Right renal pelvis (tissue), 4 donors: ENCODE results near the gene CHST3. TPM values are rescaled to one million over a fixed set of nuclear protein-coding genes. Genes with fewer than 3 reads are reported as not detected.
"Not testable (repeated sequence)": the region's sequence is repeated elsewhere in the genome, so short reads cannot be mapped to it uniquely, and the experiment has no call there.

Source experiments
- DNase-seq, 4 donors: peaks; one replicate each; pipeline ENCODE4 v3.0.0-alpha.2; 2013; ENCODE audit warnings: low read depth in 4 of 4, low spot score in 3 of 4, missing footprints in 1 of 4
- polyA plus RNA-seq, 4 donors: library from polyadenylated mRNA; unstranded; fragments of 120-200 nt; gene quantifications; one replicate each; pipeline ENCODE4 v1.2.1, GENCODE V29; 2013; ENCODE audit not compliant: insufficient read length in 4 of 4

The CHST3 gene
- polyA plus RNA-seq, 4 donors = 18.3 to 20.0 (median 19.4) TPM

GRCh38 chr10:71972746-71973695 is 8.8 kb downstream of the CHST3 start:
- no peak for DNase-seq

DNA sequence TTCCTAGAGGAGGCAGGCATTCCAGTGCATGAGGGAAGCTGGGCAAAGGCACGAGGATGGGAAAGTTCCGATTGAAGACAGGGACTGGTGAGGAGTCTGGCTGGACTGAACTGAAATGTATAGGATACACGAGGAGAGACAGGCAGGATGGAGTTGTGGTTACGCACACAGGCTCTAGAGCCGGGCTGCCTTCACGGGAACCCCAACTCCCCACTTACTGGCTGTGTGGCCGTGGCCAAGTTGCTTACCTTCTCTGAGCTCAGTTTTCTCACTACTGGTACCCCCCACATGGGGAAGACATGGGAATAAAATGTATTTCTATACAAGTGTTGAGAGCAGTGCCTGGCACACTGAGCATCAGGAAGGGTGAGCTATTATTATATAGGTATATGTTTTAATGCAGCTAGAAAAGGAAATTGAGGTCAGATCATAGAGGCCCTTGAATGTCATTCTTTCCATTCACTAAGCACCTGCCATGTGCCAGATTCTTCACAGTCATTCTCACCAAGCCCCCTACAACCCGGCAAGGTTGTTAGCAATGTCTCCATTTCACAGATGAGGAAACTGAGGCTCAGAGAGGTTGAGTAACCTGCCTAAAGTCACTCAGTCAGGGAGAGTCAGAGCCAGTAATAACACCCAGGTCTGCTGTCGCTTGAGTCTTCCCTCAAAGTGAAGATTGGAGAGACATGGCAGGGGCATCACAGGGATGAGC is 9.7 kb downstream of the CHST3 start:
- no peak for DNase-seq

DNA sequence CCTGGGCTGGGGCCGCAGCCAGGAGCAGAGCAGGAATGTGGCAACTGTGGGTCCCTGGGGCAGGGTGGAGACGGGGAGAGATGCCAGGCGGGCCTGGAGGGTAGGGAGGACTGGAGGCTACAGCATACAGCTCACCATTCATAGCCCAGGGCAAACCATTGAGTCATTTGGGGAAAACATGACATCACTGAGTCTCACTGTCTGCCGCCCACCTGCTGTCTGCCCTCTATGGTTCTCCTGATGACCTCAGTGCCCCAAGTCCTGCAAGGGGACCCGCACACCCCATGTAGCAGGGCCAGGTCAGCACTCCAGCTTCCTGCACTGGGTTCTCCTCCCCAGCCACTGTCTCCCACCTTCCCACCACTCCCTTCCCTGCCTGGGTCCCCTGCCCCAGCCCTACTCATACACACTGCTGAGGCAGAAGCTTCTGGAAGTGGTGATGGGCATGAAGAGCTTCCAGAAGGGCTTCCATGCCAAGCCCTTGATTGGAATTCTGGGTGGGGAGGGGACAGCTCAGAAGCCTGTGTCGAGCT is 10.4 kb downstream of the CHST3 start:
- no peak for DNase-seq

DNA sequence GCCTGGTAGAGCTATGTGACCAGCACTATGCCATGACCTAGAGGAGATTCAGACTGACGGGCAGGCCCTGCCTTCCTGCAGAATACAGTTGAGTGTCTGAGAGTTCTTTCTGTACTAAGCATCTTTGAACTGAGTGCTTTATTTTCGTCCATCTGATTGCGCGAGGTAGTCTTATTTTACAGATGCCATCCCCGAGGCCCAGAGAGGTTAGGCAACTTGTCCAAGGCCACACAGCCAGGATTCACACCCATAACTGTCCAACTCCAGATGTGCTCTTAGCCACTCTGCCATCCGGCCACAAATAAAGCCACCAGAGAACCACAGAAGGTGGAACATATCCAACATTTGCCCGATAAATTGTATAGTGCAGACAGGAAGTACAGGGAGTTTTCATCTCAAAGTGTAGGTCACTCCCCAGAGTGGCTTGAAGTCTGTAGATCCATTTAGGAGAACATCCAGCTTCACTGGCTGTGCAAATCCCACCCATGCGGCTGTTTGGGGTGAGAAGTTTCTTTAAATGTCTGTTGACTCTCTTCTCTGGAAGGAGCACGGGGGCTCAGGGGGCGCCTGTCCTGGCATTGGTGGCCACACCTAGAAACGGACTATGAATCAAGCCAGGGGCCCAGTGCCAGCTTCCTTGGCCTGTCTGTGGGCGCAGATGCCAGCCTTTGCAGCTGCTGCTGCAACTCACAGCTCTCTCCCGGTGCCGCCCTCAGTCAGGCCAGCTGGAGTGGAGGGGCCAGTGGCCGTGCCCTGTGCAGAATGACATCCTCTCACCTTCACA is 11.1 kb downstream of the CHST3 start:
- DNase-seq = no peak

GRCh38 chr10:71975871-71976725 is 11.9 kb downstream of the CHST3 start:
- DNase-seq = no peak

- not testable (repeated sequence) for DNase-seq
These were observed 13.4 kb downstream of the CHST3 start for GRCh38 chr10:71977614-71977903.

- no peak for DNase-seq
These were observed 14.3 kb downstream of the CHST3 start for GRCh38 chr10:71978476-71978875.

DNA sequence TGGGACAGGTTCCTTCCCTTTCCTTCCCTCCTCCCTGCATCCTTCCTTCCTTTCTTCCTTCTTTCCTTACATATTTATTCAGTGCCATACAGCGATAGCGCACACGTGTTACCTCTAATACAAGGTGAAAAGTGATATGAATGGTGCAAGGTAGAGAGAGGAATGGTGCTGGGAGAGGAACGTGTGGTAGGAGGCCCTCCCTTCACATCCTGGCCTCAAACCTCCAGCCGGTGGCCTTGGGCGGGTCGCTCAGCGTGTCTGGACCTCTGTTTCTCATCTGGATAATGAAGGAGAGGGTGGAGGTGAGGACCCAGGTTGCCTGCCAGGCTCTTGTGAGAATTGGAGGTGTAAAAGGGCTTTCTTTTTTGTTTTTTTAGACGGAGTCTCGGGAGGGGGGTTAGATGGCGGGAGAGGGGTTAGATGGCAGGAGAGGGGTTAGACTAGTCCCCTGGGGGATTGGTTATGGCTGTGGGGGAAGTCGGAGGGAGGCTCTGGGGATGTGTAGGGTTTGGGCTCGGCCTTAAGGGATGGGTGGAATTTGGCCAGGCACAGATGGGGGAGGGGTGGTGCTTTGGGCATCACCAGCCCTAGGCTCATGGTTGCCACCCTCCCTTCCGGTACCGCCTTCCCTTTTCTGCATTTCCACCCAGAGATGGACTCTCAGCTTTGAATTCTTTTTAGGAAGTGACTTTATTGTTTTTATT is 14.9 kb downstream of the CHST3 start:
- DNase-seq = no peak

DNA sequence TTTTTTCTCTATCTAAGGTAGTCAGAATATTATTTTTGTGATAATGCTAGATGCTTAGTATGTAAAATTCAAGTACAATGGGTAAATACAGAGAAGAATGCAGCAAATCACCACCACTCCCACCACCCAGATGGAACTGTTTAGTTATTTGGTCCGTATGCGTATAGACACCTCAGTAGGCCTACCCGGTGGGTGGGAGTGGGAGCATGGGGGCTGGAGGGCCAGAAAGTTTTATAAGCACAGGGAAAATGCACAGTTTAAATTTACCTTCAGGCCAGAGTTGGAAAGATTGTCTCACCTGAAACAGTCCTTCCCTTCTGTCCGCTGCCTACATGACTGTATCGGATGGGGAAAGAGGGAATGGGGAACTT is 15.5 kb downstream of the CHST3 start:
- DNase-seq = no peak

- DNase-seq = no peak
These were observed 16.2 kb downstream of the CHST3 start for GRCh38 chr10:71980181-71981014.

DNA sequence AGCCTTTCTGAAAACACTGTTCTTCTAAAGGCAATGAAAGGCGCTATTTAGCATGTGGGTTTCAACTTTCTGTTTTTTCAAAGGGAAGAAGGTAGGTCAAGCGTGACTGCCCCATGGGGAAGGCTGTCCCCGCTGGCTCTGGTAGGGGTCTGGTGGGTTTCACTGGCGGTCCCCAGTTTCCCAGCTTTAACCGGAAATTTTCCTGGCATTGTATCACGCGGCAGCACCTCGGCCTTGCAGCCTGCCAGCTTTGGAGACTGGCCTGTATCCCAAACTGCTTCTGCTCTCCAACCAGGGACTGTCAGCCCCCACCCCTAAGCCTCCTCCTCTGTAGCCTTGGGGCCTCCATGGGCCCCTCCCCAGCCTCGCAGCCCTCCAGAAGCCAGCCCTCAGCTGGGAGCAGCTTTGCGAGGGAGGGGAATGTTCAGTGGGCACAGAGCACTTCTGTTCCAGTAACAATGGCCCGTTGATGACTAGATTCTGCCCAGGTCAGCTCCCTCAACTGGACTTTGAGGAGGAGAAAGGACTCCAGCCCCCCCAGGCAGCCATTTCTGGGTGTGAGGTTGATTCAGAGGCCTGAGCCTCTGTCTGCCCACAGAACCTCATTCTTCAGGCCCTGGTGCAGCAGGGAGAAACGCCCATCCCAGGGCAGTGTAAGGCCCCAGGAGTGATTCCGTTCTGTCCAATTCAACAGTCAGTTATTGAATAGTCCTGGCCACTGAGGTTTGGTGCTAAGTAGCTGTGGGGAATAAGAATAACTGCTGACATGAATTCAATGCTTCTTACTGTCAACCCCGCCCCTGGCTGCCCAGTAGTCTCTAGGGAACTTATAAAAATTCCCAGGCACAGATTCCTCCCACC is 17.1 kb downstream of the CHST3 start:
- DNase-seq = no peak

DNA sequence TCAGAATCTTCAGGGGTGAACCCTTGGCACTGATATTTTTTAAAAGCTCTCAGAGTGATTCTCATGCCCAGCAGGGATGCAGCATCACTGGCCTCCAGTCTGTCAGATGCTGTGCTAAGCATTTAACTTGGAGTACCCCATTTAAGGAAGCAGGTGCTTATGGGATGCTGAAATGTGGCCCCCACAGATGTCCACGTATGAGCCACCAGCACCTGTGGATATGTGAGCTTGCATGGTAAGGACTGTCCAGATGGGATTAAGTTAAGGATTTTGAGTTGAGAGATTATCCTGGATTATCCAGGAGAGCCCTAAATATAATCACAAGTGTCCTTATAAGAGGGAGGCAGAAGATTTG is 17.7 kb downstream of the CHST3 start:
- no peak for DNase-seq

DNA sequence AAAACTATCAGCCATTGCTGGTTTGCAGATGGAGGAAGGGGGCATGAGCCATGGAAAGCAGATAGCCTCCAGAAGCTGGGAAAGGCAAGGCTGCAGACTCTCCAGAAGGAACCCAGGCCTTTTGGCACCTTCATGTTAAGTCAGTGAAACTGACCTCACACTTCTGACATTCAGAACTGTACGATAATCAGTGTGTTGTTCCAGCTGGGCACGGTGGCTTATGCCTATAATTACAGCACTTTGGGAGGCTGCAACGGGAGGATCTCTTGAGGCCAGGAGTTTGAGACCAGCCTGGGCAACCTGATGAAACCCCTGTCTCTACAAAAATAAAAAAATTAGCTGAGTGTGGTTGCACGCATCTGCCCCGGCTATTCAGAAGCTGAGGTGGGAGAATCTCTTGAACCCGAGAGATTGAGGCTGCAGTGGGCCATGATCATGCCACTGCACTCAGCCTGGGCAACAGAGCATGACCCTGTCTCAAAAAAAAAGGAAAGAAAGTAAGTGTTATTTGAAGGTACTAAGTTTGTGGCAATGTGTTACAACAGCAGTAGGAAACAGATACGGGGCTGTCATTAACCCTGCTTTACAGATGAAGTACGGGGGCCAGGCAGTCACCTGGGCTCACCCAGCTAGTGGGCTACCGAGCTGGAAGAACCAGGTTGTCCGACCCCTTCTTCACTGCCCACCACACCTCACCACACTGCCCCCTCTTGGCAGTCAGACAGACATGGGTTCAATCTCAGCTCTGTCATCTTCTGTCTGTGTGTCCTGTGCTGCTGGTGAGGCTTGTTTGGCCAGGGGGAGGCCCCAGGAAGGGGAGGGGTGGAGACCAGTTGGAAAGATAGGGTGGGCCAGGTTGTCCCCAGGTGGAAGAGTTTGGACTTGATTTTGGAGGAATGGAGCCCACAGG is 18.3 kb downstream of the CHST3 start:
- DNase-seq = no peak

GRCh38 chr10:71984126-71984808 is 20.1 kb downstream of the CHST3 start:
- no peak for DNase-seq

GRCh38 chr10:71984809-71985388 is 20.7 kb downstream of the CHST3 start:
- no peak for DNase-seq
